NK-92 (cell line): ENCODE data around the gene PCBP3.
"Not testable (repeated sequence)": the region's sequence is repeated elsewhere in the genome, so short reads cannot be mapped to it uniquely, and the experiment has no call there.

ENCODE experiments used
- DNase-seq: peaks from one replicate; lab custom pipeline; 2025; ENCODE audit not compliant: unreplicated experiment; lab: John Stamatoyannopoulos, UW

Gene PCBP3

GRCh38 chr21:45612665-45613019, 30.9 kb upstream of the PCBP3 start:
- DNase-seq, result not testable (repeated sequence)

GRCh38 chr21:45613396-45613795, 30.1 kb upstream of the PCBP3 start:
- no peak for DNase-seq

- no peak for DNase-seq
Measured at GRCh38 chr21:45613881-45614280, 29.6 kb upstream of the PCBP3 start.

GRCh38 chr21:45615145-45615711, 28.3 kb upstream of the PCBP3 start:
- DNase-seq, result peak; percentile 54

- no peak for DNase-seq
Measured at GRCh38 chr21:45617021-45617921, 26.3 kb upstream of the PCBP3 start.

GRCh38 chr21:45618287-45618686, 25.2 kb upstream of the PCBP3 start:
- no peak for DNase-seq

GRCh38 chr21:45618846-45619485, 24.6 kb upstream of the PCBP3 start:
- DNase-seq, result no peak

- DNase-seq, result no peak
Measured at GRCh38 chr21:45620201-45620923, 23.2 kb upstream of the PCBP3 start.

- not testable (repeated sequence) for DNase-seq
Measured at GRCh38 chr21:45621435-45622331, 21.8 kb upstream of the PCBP3 start.

- DNase-seq, result no peak
Measured at GRCh38 chr21:45622416-45623097, 21.0 kb upstream of the PCBP3 start.

- no peak for DNase-seq
Measured at GRCh38 chr21:45623436-45623835, 20.1 kb upstream of the PCBP3 start.

- not testable (repeated sequence) for DNase-seq
Measured at GRCh38 chr21:45626127-45626526, 17.4 kb upstream of the PCBP3 start.

GRCh38 chr21:45629046-45629981, 14.2 kb upstream of the PCBP3 start:
- DNase-seq, result no peak

- DNase-seq, result no peak
Measured at GRCh38 chr21:45630066-45630694, 13.3 kb upstream of the PCBP3 start.

GRCh38 chr21:45630876-45631275, 12.6 kb upstream of the PCBP3 start:
- no peak for DNase-seq

GRCh38 chr21:45631540-45631939, 12.0 kb upstream of the PCBP3 start:
- DNase-seq, result no peak

GRCh38 chr21:45632160-45632559, 11.4 kb upstream of the PCBP3 start:
- DNase-seq, result no peak

- DNase-seq, result no peak
Measured at GRCh38 chr21:45632637-45633251, 10.8 kb upstream of the PCBP3 start.
